Measurements from ENCODE around the gene PLCG2. TPM values are rescaled to one million over a fixed set of nuclear protein-coding genes. Genes with fewer than 3 reads are reported as not detected.
"Not testable (repeated sequence)": the region's sequence is repeated elsewhere in the genome, so short reads cannot be mapped to it uniquely, and the experiment has no call there.

PLCG2 gene
- total RNA-seq, 1 donor from 2014 or later, result 14.2 TPM

- no peak overlapping the region for H3K27ac ChIP-seq
- intact Hi-C loops (cut with DNase I), result no loop called here
- TF ChIP-seq POLR2A (IDR thresholded peaks at IDR 0.05), result no peak
- TF ChIP-seq POLR2AphosphoS5 (IDR thresholded peaks at IDR 0.05; ENCODE audit: insufficient read depth in 1 of 2, low read depth in 1 of 2), result no peak
- TF ChIP-seq CTCF (IDR thresholded peaks at IDR 0.05), result no peak
These were observed 17.7 kb downstream of the PLCG2 start for GRCh38 chr16:81796583-81797346.

DNA sequence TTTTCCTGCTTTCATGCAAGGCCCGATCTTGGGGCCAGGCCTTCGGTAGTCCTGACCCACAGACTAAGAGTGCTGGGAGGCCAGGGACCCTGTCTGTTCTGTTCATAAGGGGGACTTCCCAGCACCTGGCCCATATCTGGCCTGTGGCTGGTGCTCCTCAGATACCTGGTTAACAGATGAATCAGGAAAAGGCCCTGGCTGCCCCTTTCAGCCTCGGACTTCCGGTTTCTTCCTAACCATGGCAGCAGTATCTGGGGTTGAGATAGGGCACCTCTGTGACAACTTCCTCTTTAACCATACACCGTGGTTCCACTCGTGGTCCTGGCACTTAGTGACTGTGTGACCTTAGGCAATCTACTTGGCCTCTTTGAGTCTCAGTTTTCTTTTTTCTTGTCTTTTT is 18.4 kb downstream of the PLCG2 start:
- Histone ChIP-seq H3K4me1 (no peaks in the 10 kb centered on the region), H3K9me3 (no peaks in the 10 kb centered on the region), H3K4me3 (no peak overlapping the region), H3K27me3 (no peaks in the 10 kb centered on the region), H3K36me3 (no peaks in the 10 kb centered on the region), H3K27ac (no peak overlapping the region)
- DNase-seq (ENCODE audit: extremely low spot score in 2 of 2), result no peak
- intact Hi-C loops (cut with DNase I), result no loop called here
- TF ChIP-seq POLR2A (IDR thresholded peaks at IDR 0.05) (no peak), POLR2AphosphoS5 (IDR thresholded peaks at IDR 0.05; ENCODE audit: insufficient read depth in 1 of 2, low read depth in 1 of 2) (no peak), CTCF (IDR thresholded peaks at IDR 0.05) (no peak)

More at GRCh38 chr16:81796583-81797346, 17.7 kb downstream of the PLCG2 start:
- no peaks in the 10 kb centered on the region for H3K36me3 ChIP-seq
- no peaks in the 10 kb centered on the region for H3K27me3 ChIP-seq
- DNase-seq (ENCODE audit: extremely low spot score in 2 of 2), result no peak
- H3K4me1 ChIP-seq, result no peaks in the 10 kb centered on the region
- no peak overlapping the region for H3K4me3 ChIP-seq
- H3K9me3 ChIP-seq, result no peaks in the 10 kb centered on the region

GRCh38 chr16:81798311-81799137 is 19.4 kb downstream of the PLCG2 start:
- Histone ChIP-seq H3K36me3 (no peaks in the 10 kb centered on the region), H3K9me3 (no peaks in the 10 kb centered on the region), H3K4me3 (no peak overlapping the region), H3K27ac (no peak overlapping the region), H3K27me3 (no peaks in the 10 kb centered on the region), H3K4me1 (no peaks in the 10 kb centered on the region)
- intact Hi-C loops (cut with DNase I), result no loop called here
- DNase-seq (ENCODE audit: extremely low spot score in 2 of 2), result no peak
- TF ChIP-seq POLR2AphosphoS5 (IDR thresholded peaks at IDR 0.05; ENCODE audit: insufficient read depth in 1 of 2, low read depth in 1 of 2) (no peak), CTCF (IDR thresholded peaks at IDR 0.05) (no peak), POLR2A (IDR thresholded peaks at IDR 0.05) (no peak)

DNA sequence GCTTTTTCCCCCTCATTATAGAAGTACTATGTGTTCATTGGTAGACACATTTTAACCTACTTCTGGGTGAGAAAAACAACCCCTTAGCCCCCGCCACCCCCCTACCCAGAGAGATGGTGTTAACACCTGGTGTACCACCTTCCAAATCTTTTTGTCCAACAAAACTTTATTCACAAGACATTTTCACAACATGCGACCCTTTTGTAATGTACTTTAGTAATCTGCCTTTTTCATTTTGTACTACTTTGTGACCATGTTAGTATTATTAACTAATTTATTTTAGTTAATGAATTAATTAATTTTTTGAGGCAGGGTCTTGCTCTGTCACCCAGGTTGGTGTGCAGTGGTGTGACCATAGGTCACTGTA is 20.0 kb downstream of the PLCG2 start:
- TF ChIP-seq POLR2A (IDR thresholded peaks at IDR 0.05) (no peak), CTCF (IDR thresholded peaks at IDR 0.05) (no peak), POLR2AphosphoS5 (IDR thresholded peaks at IDR 0.05; ENCODE audit: insufficient read depth in 1 of 2, low read depth in 1 of 2) (no peak)
- Histone ChIP-seq H3K4me3 (no peak overlapping the region), H3K27me3 (no peaks in the 10 kb centered on the region), H3K9me3 (no peaks in the 10 kb centered on the region), H3K36me3 (no peaks in the 10 kb centered on the region), H3K4me1 (no peaks in the 10 kb centered on the region), H3K27ac (no peak overlapping the region)
- DNase-seq (ENCODE audit: extremely low spot score in 2 of 2), result no peak
- intact Hi-C loops (cut with DNase I), result no loop called here

- intact Hi-C loops (cut with DNase I); H3K4me3 ChIP-seq; H3K4me1 ChIP-seq; H3K36me3 ChIP-seq; H3K27me3 ChIP-seq; H3K9me3 ChIP-seq; H3K27ac ChIP-seq; DNase-seq (ENCODE audit: extremely low spot score in 2 of 2): not testable (repeated sequence)
These were observed 22.6 kb downstream of the PLCG2 start for GRCh38 chr16:81801724-81802123.
